IPS-NIHi7 (cell line): ENCODE measurements around the gene ULK4.

Source experiments
- DNase-seq: peaks from one replicate; pipeline ENCODE4 v3.0.0; 2012; ENCODE audit warnings: mixed read lengths; ENCODE audit errors: extremely low spot score

Gene ULK4

DNA sequence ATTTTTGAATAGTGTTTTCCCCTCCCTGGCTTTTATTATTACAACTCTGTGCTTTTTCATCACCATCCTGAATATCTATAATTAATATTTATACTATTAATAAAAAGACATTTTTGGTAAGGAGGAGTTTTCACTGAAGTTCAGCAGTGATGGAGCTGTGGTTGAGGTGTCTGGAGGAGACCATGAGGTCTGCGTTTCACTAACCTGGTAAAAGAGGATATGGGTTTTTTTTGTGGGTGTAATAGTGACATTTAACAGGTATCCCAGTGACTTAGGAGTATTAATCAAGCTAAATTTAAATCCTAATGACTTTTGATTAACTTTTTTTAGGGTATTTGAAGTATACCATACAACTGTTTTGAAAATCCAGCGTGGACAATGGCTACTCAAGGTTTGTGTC is 738.2 kb downstream of the ULK4 start:
- no peak for DNase-seq

DNA sequence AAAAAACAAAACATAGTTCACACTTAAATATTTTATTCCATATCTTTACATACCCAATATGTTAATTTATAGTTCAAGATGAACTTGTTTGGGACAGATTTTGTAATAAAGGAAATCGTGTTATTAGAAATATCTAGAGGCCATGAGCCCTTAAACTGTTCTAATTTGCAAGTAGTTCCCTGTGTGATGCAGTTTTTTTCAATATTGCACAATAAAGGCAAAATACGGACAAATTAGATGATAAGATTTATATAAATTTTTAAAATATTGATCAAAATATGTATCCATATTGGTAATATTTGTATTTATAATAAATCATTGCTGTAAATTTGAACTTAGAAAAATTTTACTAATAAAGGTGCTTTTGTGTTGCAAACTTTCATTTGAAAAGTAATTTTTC is 738.8 kb downstream of the ULK4 start:
- no peak for DNase-seq

DNA sequence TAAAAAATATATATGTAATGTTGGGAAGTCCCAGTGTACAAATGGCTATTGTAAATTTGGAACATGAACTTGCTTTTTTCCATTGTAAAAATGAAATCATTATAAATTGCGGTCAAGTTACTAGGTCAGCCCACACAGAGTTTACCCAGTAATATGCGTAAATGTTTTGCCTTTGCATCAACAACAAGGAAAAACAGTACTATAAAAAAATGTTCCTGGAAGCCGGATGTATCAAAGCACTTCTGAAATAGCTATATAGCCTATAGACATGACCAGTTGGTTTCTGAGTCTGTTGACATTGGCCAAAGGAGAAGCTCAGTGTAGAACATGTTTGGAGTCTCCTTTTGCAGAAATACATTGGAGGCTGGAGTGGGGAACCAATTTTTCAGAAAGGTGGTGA is 739.4 kb downstream of the ULK4 start:
- no peak for DNase-seq

DNA sequence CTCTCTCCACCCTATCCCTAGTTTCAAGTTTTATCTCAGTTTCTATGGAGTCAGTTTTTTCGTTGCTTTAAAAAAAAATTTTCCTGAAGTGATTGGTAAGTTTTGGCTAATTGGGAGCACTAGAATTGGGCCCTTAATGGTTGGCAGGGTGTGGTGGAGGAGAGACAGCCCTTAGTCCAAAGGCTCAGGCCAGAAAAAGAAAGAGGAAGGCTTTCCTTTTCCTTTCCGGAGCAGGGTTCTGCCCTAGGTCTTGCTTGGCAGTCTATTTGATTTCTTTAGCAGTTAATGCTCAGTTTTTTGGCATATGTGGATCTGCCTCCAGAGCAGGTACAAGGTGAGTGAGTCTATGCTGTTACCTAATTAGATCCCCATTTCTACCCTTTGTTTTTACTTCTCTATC is 739.9 kb downstream of the ULK4 start:
- no peak for DNase-seq

DNA sequence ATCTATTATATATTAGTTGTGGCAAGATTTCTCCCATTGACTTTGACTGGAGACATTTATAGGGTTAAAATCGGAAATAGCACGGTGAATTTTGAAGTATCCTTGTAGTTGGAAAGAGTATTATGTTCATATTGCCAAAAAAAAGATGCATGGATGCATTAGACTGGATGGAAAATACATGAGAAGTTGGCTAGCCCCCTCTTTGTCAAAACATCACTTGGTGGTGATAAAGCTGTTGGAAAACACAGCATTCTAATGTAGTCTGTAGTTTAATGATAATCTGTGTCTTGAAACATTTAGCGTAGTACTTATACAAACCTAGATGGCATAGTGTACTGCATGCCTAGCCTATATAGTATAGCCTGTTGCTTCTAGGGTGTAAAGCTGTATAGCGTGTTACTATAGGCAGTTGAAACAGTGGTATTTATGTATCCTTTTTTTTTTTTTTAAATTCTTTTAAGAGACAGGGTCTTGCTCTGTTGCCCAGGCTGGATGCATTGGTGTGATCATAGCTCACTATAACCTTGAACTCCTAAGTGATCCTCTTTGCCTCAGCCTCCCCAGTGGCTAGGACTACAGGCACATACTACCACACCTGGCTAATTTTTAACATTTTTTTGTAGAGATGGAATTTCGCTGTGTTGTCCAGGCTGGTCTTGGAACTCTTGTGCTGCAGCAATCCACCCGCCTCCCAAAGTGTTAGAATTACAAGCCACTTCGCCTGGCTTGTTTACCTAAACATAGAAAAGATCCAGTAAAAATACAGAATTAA is 740.8 kb downstream of the ULK4 start:
- DNase-seq = no peak

DNA sequence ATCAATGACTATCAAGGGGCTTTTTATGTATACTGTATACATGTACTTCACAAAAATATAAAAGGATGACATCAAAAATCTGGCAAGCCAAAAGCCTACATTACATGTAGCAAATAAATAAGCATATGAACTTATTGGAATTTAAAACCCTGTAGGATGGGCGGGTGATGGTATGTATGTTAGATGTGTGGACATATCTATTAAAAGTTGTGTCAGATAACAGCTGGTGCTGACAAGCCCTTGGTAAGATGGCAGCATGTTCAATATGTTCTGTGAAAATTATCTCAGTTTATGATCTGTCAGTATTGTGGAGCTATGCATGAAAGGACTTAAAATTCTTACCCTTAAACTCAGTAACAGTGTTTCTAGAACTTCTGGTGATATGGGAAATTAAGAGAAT is 742.5 kb downstream of the ULK4 start:
- no peak for DNase-seq

DNA sequence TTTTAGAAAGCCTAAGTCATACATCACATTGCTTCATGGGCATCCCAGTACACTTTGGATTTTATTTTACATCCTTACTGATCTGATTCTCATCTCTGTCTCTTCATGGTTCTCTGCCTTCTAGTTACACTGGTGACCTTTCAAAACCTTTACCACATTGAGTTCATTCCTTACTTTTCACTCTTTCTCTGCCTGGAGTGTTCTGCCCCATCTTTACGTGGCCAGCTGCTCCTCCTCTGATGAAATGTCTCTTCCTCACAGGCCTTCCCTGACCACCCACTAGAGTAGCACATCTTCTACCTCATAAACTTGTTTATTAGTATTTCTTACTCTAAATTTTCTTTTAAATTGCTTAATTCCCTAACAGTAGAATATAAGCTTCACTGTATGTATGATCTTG is 744.9 kb downstream of the ULK4 start:
- DNase-seq = no peak

DNA sequence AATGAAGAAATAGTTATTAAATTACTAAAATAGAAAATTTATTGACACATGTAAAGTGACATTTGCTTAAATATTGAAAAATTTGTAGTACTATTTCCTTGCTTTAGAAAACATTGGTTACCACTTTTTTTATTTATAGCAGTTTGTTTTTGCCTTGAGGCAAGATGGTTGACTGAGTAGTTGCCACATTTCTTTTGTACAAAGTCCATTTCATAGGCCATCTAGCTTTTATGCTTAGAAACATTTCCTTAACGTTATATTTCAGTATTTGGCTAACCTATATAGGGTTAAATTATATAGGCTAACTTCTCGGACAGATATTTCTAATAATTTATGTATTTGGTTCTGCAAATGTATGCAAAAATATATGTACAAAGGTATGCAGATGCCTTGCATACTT is 745.5 kb downstream of the ULK4 start:
- no peak for DNase-seq

DNA sequence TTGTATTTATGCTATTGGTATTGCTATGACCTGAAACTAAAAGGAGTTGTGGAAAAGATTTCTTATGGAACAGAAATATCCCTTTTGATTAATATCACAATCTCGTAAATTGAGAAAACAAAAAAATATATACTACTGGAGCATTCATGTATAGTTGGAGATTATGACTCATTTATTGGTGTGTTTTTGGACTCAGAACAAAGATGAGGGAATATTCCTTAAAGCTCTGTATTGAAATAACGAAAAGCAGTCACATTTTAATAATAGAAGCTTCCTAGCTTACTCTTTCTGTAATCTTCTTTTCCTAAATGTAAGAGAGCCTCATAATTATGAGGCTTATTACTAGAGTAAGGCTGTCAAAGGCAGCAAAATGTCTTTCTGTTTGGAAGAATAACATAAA is 748.3 kb downstream of the ULK4 start:
- DNase-seq = no peak

DNA sequence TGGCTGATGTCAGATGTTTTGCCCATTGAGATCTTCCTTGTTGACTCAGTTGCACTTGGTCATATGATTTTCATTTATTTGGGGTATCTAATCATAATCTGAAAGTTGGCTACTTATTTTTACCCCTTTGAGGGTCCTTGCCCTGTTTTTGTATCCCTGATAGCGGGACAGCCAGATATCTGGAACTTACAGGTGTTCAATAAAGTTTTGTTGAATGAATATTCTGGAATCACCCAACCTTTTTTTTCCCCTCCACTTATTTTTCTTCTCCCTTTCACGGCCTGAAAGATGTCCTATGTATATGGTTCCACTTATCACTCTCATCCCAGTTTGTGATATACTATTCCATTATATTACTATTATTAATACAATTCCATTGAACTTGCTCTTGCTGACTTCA is 749.8 kb downstream of the ULK4 start:
- no peak for DNase-seq

DNA sequence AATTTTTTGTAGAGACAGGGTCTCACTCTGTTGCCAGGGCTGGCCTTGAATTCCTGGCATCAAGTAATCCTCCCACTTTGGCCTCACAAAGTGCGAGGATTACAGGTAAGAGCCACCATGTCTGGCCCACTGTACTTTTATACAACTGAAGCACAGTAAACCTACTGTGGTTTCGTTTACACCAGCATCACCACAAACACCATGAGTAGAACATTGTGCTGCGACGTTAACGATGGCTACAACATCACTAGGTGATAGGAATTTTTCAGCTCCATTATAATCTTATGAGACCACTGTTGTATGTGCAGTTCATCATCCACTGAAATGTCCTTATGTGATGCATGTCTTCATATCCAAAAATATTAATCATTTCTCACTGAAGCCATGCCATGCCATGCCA is 750.9 kb downstream of the ULK4 start:
- DNase-seq = no peak

DNA sequence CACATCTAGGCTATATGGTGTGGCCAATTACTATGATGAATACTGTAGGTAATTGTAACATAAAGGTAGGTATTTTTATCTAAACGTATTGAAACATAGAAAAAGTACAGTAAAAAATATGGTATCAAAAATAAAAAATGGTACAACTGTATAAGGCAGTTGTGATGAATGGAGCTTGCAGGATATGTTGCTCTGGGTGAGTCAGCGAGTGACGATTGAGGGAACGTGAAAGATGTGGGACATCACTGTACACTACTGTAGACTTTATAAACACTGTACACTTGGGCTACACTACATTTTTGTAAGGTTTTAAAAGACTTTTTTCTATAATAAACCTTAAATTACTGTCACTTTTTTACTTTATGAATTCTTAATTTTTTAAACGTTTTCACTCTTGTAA is 752.3 kb downstream of the ULK4 start:
- no peak for DNase-seq

DNA sequence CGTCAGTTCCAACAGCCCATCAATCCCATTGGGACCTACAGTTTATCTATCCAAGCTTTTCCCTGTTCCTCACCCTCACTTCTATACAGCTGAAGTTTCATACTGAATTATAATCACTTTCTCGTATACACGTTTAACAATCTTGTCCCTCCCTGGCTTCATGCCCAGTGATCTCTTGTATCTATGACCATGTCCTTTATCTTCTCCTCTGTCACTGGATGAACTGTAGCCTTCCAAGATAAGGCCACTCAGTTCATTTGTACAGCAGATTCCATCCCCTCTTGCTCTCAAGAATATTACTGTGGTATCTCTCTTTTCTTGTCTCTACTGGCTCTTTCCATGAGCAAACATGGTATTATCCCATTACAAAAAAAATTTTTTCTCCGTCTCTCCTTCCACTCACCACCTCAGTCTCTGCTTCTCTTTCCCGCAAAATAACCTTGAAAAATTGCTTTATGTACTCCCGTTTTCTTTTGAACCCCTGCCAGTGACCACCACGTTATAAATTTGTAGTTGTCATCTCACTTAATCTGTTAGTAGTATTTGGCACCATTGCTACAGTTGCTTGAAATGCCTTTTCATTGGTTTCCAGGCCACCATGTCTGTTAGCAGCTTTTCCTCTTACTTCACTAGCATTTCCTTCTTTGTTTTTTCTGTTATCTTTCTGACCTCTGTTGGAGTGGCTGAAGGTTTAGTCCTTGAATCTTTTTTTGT is 753.2 kb downstream of the ULK4 start:
- DNase-seq = no peak

DNA sequence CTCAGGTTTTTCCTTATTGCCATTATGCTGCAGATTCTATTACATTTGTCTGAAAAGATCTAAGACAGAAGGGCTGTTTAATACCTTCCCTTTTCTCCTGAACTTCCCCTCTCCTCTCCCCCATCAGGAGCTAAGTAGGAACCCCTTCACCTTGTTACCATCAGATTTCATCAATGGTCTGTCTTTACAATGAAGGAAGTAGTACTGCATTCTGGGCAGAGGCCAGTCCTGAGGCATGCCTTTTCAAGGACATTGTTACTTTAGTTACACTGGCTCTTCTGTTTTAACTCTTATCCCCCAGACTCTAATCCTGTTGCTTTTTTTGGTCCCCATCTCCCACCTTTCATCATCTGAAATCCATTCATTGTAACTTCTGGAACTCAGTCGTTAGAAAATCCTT is 754.5 kb downstream of the ULK4 start:
- no peak for DNase-seq

DNA sequence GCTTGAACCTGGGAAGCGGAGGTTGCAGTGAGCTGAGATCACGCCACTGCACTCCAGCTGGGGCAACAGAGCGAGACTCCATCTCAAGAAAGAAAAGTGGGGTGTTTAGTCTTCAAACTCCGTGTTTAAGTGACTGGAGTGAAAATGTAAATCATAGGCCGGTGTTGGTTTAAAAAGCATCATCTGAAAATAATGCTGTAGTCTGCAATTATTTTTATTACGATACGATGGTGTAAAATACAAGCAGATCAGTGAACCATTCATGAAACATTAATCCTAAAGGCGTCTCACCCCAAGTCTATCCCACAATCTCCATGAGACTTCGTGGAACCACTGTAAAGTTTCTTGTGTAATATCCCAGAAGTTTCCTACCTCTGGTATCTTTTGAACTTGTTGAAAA is 756.3 kb downstream of the ULK4 start:
- DNase-seq = no peak

DNA sequence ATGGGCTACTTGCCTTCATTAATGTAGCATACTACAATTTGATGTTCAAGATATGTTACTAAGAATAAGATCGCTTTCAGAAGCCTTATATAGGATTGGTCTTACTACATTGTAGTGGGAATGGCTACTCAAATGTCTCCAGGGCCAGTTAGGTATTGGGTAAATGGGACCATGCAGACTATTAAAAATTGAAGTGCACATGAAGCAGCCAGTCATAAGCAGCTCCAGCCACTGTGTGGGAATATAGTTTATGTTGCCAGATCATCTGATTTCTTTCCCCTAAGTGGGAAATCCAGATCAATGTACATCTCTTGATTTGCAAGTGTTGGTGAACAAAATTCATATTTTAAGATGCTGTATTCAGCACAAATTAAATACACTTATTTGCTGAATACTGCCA is 757.5 kb downstream of the ULK4 start:
- no peak for DNase-seq

DNA sequence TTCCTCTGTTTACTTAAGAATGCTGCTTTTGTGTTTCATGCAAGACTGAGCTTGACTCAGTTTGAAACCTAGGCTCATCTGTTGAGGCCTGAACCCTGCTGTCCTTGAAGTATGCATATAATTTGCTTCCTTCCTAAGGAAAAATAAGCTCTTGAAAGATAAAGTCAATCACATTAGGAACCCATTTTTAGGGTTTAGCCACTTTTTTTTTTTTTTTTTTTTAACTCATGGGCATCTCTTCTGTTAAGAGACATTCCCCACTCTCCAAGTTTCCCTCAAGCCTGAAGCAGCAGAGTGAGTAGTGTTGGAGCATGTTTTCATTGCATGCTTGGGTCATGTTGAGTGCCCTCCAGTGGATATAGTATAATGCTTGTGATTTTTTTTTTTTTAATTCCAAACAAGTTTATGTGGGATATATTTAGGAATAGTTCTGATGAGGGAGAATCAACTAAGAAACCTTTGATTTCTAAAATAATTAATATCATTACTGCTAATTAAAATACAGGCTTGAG is 759.0 kb downstream of the ULK4 start:
- DNase-seq = no peak

DNA sequence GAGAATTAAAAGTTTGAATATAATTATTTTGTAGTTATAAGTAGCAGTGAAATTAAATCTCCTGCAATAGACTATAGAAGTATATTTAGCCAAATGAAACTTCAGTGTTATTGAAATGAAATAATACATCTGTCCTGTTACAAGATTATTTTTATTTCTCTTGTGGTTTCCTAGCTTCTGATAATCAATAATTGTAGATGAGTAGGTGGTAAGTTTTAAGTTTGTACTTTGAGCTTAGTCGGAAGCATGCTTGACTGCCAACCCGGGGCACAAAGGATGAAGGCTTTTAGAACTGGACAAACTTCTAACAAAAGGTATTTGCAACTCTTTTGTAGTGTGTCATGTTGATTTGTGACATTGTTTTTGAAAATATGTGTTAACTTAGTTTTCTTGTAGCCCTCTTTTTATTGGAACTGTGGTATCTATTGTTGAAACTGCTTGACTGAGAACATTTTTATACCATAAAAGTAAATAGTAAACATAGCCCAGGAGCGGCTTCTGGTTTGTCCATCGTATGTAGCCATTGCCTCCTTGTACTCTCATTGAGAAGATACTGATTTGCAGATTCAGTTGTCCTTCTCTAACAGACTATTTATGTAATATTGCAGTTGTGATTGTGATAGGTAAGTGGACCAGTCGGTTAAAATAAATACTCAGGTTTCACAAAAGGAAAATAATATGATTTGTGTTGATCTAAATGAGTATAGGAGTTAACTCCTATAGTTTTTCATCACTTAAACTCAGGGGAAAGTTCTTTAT is 759.6 kb downstream of the ULK4 start:
- DNase-seq = no peak

DNA sequence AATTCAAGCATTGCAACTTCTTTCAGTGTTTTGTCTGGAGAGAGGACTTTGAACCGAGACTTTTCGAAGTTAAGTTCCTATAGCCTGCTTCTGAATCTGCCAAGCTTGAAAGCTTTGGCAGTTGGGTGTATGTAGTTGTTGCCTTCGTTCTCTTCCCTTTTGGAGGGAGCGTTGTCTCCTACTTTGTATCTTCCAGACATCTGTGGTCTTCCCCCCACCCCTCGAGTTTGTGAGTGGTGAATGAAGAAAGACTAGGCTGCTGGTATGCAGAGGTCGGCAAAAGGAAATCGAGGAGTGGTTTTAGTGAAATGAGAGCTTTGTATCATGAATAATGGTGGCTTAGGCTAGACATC is 761.3 kb downstream of the ULK4 start:
- DNase-seq = no peak

DNA sequence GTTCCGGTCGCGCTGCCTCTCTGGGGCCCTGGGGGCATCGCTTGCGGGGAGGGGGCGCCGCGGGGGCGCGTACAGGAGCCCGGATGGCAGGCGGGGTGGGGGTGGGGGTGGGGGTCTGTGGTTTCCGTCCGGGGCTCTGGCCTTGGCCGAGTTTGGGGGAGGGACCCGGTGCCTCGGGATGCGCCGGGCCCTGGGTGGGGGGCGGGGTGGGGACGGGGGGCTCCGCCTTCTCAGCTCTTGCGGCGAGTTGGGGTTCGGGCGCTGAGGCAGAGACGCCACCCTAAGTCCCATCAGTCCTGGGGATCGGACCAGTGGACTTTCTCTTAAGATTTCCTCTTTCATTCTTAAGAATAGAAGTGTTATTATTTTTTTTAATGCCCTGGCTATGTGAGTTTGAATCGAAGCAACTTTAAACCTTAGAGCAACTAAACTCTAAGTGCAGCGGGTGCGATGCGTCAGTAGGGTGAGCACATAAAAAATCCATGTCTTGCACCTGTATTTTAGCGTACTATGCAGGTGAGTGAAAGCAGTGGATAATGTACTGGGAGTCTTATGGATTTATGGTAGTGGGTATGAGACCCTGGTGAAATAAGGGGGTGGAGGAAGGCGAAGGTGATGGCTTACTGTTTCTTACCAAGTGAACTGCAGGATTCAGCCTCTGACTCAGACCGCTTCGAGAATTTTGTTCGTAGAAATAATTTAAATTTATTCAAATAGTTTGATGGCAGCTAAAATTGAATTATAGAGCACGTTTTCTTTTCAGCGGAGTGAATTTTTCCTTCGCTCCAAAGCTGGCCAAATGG is 761.8 kb downstream of the ULK4 start:
- peak; percentile 66 for DNase-seq

DNA sequence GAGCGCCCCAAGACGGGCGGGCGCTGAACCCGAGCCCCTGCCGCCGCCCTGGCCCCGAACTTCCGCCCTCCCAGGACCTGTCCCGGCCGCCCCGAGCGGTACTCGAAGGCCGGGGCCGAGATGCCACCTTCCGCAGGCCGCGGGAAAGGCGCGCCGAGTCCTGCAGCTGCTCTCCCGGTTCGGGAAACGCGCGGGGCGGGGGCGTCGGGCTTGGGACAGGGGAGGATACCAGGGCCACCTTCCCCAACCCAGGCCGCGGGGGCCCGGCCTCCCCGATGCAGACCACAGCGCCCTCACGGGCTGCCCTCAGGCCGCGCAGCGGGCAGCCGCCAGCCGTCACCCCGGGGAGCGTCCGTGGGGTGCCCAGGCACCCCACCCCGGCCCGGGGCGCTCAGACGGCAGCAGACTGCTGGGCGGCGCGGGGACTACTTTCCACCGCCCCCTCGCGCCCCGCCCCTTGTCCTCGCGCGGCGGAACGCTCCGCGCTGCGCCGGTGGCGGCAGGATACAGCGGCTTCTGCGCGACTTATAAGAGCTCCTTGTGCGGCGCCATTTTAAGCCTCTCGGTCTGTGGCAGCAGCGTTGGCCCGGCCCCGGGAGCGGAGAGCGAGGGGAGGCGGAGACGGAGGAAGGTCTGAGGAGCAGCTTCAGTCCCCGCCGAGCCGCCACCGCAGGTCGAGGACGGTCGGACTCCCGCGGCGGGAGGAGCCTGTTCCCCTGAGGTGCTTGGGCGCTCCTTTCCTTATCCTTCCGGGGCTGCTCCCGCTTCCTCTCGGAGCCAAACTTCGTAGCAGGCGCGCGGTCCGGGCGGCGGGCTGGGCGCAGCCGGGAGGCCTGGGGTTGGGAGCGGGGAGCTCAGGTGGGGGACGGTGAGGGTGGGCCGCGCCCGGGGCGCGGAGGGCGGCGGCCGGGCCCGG is 762.7 kb downstream of the ULK4 start, which contains the start of gene CTNNB1:
TSS of gene CTNNB1 (plus strand) at position 556 of the 916 bp plus-strand sequence. CDS start 24,564 bp downstream, outside the sequence.
- peak; percentile 79 for DNase-seq
